Stimulated activated CD4-positive, alpha-beta T cell treated with anti-CD3 and anti-CD28 coated beads, Interleukin-4, amount 100 ng/mL, for 1 hour (primary cell): ENCODE results near the gene RBM47.
"Not testable (repeated sequence)": the region's sequence is repeated elsewhere in the genome, so short reads cannot be mapped to it uniquely, and the experiment has no call there.

Experiments
- DNase-seq: peaks from one replicate; pipeline ENCODE4 v3.0.0-alpha.2; 2020

RBM47 gene

DNA sequence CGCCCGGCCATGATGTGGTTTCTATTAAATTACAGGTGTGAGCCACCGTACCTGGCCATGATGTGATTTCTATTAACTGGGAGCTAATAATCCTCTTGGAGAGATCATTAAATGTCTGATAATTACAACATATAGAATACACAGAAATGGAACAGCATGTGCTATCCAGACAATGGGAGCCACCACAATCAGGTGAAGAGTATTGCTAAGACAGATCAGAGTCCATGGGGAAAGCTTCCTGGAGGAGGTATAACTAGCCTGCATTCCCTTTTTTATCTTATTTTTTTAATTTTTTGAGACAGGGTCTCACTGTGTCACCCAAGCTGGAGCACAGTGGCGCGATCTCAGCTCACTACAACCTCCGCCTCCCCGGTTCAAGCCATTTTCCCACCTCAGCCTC lies 147.7 kb downstream of the RBM47 start:
- no peak for DNase-seq

DNA sequence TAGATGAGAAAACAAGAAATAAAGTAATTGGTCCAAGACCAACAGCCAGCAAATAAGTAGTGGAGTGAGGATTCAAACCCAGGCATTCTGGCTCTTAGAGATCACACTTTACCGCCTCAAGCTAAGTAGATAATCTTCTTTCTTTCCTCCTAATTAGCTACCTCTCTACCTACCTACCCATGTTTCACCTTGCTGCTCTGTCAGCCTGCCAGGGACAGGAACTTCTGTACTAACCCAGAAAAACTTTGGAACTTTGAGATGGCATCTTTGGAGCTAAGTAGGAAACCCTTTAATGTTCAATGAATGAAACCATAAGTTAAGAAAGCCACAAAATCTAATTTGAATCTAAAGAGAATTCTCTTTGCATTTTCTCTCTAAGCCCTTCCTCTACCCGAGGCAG lies 149.4 kb downstream of the RBM47 start:
- no peak for DNase-seq

DNA sequence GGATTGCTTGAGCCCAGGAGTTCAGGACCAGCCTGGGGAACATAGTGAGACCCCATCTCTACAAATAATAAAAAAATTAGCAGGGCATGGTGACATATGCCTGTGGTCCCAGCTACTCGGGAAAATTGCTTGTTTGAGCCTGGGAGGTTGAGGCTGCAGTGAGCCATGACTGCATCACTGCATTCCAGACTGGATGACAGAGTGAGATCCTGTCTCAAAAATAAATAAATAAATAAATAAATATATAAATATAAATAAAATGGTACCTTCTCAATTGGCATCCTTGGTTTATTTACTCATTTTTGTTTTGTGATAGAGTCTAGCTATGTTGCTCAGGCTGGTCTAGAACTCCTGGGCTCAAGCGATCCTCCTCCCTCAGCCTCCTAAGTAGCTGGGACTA lies 150.3 kb downstream of the RBM47 start:
- no peak for DNase-seq

DNA sequence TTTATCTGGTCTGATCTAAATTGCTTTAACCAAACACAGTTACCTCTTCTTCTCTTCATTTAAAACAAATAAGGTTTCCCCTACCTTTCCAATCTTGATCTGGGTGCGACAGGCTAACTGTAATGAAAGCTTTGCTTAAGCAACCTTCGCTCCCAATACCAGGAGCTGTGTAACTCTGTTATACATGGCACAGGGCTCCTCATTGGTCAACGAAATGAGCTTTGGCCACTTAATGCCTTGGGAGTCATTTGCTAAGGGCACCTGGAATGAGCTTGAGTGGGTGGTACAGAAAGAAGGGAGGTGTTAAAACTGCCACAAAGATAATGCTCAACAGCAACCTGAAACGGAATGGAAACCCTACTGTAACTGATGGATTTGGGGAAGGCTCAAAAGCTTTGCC lies 154.1 kb downstream of the RBM47 start:
- DNase-seq = no peak

DNA sequence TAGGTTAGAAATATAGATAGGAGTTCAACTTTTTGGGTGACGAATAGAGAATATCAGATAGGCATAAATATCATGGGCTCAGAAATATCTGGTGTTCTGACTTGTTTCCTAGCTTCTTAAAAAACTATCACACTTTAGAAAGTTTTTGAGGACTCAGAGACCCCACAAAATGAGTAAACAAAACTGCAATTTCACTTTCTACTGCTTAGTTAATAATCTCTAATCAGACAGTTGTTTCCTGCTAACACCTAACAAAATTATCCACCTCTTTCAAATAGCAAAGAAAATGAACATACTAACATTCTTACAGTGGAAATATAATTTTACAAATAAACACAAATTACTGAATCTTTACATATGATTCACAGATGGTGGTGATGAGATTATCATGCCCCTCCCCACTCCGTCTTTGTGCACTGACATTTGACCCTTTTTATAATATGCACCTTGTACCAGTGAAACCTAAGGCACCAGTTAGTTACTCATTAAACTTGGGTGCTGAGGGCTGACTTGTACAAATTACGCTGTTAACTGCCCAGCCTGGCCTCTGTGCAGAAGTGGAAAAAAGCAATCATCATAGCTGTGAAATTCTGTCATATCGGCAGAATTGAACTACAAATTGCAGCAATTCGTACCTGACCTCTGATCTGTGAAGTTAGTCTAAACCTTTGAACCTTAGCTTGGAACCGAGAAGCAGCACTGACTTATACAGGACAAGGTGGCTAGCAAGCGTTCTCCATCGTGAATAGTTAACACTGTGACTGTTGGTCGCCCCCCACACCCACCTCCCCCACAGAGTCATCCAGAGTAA lies 155.9 kb downstream of the RBM47 start:
- DNase-seq = no peak

DNA sequence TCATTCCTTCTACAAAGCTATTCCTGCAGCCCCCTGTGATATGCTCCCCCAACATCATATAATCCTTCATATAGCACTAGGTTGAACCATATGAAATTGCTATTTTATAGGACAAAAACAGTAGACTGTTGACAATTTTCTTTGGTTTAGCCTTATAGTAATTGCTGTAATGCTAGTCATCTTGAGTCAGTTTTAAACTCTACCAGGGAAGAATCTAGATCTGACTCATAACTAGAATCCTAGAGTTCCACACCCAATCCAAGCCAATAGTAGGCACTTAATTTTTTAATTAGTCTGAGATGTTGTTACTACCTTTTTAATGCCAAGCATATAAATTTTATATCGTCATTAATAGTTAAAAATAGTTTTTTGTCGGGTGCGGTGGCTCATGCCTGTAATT lies 157.7 kb downstream of the RBM47 start:
- DNase-seq = no peak

DNA sequence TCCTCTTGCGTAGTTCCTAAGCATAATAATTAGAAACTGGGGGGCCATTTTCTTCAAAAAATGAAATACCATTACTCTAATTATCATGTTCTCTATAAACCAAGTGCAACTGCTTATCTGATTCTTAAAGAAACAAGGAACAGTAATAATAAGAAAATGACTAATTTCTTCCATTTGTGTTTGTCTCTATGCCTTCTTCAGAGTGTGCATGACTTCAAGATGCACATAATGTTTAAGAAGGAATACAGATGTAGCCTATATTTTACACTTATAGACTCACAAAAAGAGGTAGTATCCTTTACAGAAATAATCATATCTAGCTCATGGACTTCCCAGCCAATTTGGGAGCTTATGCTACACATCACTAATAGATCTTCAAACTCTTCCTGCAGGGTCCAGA lies 162.9 kb downstream of the RBM47 start:
- no peak for DNase-seq

DNA sequence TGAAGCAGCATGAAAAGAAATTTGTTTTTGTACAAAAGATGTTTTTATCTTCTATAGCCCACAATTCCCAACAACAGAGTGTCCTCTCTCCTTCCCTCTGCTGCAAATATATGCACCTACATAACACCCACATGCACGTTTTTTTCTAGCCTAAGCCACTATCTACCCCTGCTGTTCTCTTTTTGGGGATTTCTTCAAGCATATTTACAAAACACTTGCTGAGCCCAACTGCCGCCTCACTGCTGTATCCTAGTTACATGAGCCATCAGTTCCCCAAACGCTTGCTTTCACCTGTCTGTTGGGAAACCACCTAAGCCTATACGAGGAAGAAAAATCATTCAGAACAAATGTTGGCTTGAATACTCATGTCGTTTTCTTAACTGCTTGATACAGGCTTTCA lies 167.3 kb downstream of the RBM47 start:
- no peak for DNase-seq

DNA sequence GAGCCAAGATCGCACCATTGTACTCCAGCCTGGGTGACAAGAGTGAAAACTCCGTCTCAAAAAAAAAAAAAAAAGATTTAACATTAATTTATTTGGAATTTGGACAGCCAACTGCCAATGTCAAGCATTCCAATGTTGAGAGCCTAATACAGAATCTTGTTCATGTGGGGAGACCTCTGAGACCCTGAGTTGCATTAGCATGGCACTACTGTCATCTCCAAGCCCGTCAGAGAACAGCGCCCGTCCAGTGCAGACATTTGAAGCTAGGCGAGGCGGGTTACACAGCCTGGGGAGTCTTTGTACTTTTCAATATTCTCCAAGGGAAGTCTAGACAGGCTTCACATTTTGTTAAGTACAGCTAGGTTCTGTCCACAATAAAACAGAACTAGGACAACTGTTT lies 167.8 kb downstream of the RBM47 start:
- no peak for DNase-seq

DNA sequence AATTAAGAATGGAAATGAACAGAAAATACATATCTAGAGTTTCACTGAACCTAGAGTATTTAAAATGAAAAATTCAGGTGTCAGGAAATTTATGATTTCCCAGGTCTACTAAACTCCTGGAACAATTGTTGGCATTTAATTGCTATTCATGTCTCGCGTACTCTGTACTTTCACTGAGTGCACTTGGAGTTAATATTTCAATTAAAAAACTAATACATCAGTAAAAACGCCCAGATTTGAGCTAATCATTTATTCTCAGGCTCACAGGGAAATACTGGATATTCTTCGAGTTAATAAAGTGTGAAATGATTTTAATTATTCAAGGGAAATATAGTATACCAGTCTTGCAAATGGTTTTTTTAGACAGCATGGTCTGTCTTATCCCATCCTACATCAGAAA lies 168.6 kb downstream of the RBM47 start:
- DNase-seq = no peak

DNA sequence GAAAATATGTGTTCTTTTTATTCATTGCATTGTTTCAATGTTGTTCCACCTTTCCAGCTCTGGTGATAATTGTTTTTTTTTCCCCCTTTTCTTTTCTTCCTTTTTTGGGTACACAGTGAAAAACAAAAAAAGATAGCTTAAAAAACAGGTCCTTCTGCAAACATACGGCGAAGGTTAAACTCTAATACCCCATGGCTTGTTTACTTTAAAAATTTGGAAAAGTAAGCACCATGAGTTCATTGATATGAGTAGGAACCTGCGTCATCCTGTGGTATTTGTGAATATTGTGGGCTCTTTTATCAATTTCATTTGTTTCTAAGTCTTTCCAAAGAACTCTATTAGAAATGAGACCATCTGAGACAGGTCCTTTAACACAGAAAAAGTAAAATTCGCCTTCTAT lies 171.0 kb downstream of the RBM47 start:
- DNase-seq = no peak

DNA sequence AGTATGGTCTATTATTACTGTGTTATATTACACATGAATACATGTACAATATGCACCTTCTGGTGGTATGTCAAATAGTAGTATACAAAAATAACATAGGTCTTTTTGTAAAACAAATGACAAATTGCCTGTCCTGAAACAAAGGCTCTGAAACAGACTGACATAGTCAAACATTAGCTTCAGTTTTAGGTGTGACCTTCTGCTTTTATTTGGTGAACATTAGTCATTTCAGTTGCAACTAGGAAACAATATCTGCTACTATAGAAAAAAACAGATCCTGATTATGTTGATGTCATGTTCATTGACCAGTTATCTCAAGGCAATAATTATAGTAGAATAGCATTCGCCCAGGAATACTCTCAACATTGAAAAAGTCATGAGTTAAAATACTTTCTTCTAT lies 171.6 kb downstream of the RBM47 start:
- DNase-seq = no peak

DNA sequence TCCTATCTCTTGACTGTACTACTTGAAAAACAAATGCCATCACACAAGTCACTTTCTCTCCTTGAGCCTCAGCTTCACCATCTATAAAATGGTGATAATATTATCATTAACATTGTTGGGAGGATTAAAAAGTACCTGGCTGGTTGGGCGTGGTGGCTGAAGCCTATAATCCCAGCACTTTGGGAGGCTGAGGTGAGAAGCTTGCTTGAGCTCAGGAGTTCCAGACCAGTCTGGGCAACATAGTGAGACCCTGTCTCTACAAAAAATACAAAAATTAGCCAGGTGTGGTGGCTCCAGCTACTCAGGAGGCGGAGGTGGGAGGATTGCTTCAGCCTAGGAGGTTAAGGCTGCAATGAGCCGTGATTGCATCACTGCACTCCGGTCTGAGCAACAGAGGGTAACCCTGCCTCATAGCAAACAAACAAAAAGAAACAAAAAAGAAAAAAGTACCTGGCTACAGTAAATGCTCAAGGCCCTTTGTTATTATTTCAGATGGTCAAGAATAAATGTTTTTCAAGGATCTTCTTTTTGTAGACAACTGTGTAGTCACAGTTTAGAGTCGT lies 174.2 kb downstream of the RBM47 start:
- DNase-seq = no peak

DNA sequence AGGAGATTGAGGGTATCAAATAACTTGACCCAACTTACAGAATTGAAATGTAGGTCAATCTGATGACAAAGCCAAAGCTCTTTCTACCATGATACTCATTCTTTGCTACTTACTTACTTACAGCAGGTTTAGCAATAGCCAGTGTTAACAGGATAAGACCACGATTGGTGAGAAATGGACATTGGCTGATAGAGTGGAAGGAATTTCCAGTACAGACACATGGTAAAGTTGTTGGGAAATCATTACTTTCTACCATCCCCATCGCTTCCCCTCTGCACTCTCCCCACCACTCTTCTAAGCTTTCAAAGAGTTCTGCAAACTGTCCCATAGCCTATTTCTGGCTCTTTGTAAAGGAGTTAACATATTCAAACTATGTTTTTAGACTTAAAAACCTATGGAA lies 174.8 kb downstream of the RBM47 start:
- DNase-seq = no peak

DNA sequence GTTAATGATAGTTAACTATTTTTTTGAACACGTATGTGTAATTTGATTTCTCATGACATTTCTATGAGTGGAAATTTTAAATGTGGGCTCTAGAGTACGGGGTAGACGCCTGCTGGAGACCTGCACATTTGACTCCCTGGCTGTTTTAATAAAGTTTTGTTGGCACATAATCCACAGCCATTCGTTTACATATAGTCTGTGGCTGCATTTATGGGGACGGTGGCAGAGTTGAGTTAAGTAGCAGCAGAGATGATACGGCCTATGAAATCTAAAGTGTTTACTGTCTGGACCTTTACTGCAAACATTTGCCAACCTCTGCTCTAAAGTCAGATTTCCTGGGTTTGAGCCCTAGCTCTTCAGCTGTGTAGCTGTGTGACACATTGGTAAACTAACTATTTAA lies 175.8 kb downstream of the RBM47 start:
- no peak for DNase-seq

DNA sequence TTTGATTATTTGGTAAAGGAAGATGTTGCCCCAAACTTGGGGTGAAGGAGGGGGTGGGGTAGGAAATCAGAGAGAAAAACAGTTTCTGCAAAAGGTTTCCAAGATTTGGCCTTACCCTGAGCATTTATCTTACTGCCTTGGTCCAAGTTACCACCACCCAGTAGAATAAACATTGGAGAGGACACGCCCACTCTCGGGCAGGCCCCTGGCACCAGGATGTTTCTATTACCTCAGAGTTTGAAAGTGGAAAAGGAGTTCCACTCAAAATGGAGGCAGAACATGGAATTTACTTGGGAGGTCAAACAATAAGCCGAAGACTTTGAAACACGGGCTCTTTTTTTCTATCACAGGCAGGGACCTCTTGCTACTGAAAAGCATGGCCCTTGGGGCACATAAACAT lies 180.8 kb downstream of the RBM47 start:
- DNase-seq = no peak

DNA sequence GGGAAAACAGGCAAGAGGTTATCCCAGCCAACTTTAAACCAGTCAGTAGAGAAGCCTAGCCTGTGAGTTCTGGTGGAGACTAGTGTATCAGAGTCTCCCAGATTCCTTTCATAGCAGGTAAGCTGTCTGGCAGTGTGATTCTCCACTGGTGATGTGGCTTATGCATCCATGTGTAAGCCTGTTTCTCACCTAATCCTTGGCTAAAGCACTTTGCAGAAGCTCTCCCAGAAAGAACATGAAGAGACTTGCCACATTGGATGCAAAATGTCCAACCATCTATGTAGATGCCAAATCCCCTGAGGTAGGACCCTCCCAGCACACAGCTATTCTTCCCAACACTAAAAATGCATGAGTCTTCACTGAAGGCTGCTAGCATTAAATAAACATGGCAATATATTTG lies 182.8 kb downstream of the RBM47 start:
- DNase-seq = no peak

DNA sequence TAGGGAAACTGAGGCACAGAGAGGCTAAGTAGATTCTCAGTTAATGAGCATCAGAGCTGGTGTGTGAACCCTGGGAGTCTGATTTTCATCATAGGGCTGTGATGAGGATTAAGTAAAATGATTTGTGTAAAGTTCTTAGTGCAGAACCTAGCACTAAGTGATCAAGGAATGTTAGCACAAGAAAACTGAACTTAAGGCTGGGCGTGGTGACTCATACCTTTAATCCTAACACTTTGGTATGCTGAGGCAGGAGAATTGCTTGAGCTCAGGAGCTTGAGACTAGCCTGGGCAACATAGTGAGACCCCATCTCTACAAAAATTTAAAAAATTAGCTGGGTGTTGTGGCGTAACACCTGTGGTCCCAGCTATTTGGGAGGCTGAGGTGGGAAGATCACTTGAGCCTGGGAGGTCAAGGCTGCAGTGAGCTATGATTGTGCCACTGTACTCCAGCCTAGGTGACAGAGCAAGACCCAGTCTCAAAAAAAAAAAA lies 183.4 kb downstream of the RBM47 start:
- not testable (repeated sequence) for DNase-seq

DNA sequence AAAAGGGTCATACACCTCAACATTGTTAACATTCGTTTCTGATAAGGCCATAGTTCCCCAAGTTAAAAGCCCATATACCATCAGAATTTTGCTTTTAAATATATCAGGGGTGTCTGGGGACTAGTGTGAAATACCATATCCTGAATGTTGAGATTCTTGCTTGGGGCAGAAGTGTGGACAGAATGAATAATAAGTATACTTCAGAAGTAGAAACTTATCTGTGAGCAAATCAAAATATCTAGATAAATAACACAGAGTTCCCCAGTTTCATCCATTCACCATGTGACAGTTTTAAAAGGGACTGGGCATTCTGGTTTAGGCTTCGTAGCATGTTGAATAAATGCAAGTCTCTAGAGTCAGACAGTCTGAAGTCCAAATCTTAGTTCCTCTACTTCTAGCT lies 184.0 kb downstream of the RBM47 start:
- no peak for DNase-seq

DNA sequence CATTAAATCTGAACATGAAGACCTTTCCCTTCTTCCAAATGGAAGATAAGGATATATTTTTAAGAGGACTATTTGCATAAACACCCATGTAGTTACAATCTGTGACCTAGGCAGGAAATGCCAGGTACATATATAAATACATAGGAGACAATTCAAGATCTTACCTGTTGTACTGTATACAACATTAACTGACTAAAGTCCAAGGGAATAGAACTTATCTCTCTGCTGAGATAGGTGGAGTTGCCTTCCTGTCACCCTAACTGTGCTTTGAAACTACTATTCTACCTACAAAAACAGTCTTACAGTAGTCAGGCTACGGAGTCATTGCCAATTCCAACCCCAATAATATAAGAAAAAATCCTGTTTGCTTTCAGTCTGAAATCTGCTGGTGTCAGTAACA lies 188.2 kb downstream of the RBM47 start:
- no peak for DNase-seq

DNA sequence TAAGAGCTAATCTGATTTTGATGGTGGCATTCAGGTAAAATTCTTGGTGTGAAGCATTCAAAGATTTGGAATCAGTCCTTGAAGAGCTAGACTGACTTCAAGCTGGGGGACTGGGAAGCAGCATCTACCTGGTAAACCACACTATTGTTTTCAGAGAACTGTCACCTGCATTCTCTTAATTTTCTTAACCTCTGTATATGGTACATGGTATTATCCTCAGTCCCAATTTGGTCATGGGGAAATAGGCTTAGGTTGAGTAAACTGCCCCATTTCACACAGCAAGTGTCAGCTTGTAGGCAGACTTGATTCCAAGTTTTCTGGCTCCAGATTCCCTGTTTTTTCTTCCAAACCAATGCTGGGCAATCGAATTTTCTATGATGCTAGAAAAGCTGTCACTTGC lies 190.1 kb downstream of the RBM47 start:
- no peak for DNase-seq

DNA sequence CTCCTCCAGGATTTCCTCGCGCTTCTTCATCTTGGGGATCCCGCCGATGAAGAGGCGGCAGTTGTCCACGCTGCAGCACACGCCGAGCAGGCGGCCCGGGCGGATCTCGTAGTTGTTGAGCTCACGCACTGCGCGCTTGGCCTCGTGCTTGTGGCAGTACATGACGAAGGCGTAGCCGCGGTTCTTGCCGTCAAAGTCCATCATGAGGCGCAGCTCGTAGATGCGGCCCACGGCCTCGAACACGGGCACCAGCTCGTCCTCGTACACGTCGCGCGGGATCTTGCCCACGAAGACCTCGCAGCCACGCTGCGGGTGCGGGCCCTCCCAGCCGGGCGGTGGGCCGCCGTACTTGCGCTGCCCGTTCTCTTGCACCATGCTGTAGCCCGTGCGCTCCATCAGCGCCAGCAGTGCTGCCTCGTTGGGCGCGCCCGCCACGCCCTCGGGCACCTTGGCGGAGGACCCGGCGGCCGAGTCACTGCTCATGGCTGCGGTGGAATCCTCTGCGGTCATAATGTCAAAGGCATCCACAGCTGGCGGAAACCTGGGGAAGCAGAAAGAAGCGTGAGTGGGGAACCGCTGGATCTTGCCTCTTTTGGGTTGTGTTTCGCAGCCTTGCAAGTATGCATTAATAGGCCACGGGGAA lies 191.2 kb downstream of the RBM47 start:
- no peak for DNase-seq

DNA sequence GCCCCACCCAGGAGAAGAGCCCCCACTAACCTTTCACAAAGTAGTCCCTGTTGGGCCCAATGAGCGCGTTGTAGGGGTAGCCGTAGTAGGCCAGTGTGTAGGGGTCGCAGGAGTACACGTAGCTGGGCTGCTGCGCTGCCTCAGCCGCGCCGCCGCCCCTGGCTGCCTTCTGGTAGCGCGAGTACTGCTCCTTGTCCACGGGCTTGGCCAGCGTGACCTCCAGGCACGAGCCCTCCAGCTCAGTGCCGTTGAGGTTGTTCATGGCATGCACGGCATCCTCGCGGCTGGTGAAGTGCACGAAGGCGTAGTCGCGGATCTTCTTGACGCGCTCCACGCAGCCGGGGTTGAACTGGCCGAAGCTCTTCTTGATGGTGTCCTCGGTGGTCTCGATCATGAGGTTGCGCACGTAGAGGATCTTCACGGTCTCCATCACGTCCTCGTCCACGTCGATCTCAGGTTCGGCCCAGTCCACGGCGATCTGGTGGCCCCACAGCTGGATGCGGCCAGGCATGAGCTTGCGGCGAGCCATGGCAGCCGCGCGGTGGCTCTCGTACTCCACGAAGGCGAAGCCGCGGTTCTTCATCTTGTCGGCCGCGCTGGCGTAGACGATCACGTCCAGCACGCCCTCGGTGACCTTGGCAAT lies 191.8 kb downstream of the RBM47 start:
- DNase-seq = no peak

DNA sequence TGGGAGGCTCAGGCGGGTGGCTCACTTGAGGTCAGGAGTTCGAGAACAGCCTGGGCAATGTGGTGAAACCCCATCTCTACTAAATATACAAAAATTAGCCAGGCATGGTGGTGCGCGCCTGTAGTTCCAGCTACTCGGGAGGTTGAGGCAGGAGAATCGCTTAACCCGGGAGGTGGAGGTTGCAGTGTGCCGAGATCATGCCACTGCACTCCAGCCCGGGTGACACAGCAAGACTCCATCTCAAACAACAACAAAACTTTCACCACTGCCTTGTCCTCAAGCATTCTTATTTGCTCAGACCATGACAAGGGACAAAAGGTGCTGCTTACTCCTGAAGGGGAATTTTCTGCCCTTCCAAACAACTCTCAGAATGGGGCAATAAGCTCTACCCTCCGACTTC lies 194.4 kb downstream of the RBM47 start:
- DNase-seq = not testable (repeated sequence)
